Vagina (tissue), 2 donors: ENCODE results near the gene DNAH14. TPM values are rescaled to one million over a fixed set of nuclear protein-coding genes. Genes with fewer than 3 reads are reported as not detected.

Experiments
- DNase-seq, 2 donors: peaks; one replicate each; pipeline ENCODE4 v3.0.0-alpha.2; 2017; ENCODE audit errors: extremely low spot score in 2 of 2
- H3K27ac ChIP-seq: fragments of 200-600 bp; sonication (generic); one replicate; pipeline ENCODE4 v1.5.1; 2019
- H3K27me3 ChIP-seq: fragments of 200-600 bp; sonication (generic); one replicate; pipeline ENCODE4 v1.5.1; 2019
- H3K36me3 ChIP-seq, 2 donors: fragments of 200-600 bp; sonication (generic); one replicate each; pipeline ENCODE4 v1.5.1; 2017 to 2019
- H3K4me1 ChIP-seq: fragments of 200-600 bp; sonication (generic); one replicate; pipeline ENCODE4 v1.5.1; 2019
- H3K4me3 ChIP-seq, 2 donors: fragments of 200-600 bp; sonication (generic); 1 replicate in 1 of 2; 2 replicates in 1 of 2; pipeline ENCODE4 v1.5.1; 2016 to 2019
- H3K9me3 ChIP-seq: fragments of 200-600 bp; sonication (generic); one replicate; pipeline ENCODE4 v1.5.1; 2019
- POLR2A ChIP-seq, 2 donors: fragments of 450-650 bp; IDR thresholded peaks; one replicate each; pipeline ENCODE4 v1.6.1; 2017; ENCODE audit warnings: antibody characterized with exemption in 2 of 2, mild to moderate bottlenecking in 2 of 2, moderate library complexity in 2 of 2
- POLR2AphosphoS5 ChIP-seq, 2 donors: sonication (generic); formaldehyde crosslinking; IDR thresholded peaks; one replicate each; pipeline ENCODE4 v1.9.0; 2017; ENCODE audit warnings: antibody characterized with exemption in 2 of 2, mild to moderate bottlenecking in 2 of 2, low read depth in 1 of 2; ENCODE audit not compliant: insufficient read depth in 1 of 2
- intact Hi-C: fragments of 100-400 bp; cut with DNase I; formaldehyde crosslinking; loops from one replicate; pipeline ENCODE4 v1.15.1; 2023
- total RNA-seq: library from RNA; depleted of rRNA; stranded (reverse); fragments of >200 nt; gene quantifications from one replicate; pipeline ENCODE4 v1.2.3, GENCODE V29; 2016
- TF ChIP-seq, protein P1 (sequence below), 3 experiments: fragments of 450-650 bp in 2 of 3; fragments of 200-600 bp in 1 of 3; sonication (generic) in 1 of 3; IDR thresholded peaks; one replicate each; pipeline ENCODE4 v1.5.1; 2017 to 2019; ENCODE audit warnings: antibody characterized with exemption in 3 of 3, mild to moderate bottlenecking in 2 of 3, moderate library complexity in 2 of 3

Gene DNAH14
- total RNA-seq, 1 donor from 2014 or later: 5.6 TPM

DNA sequence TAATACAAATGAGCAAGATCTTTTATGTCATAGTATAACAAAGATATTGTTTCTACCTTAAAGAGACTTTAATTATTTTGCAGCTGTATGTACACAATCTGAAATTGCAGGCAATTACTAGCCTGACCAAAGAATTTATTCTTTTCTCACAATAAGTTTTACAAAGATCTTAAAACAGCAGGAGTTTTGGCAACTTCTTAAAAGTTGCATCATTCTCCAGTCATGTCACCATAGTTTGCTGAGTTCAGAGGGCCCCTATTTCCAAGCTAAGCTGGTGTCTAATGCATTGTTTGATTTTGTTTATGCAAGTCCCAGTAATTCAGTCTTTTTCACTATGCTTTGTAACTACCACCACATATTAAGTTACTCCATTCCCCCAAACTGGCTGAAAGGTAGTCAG, 114.8 kb downstream of the DNAH14 start:
- Histone ChIP-seq H3K27me3 (no peaks in the 10 kb centered on the region), H3K27ac (no peak overlapping the region), H3K4me1 (no peaks in the 10 kb centered on the region), H3K9me3 (no peaks in the 10 kb centered on the region), H3K36me3 (no peaks in the 10 kb centered on the region), H3K4me3 (no peak overlapping the region)
- TF ChIP-seq POLR2AphosphoS5 (IDR thresholded peaks at IDR 0.05; ENCODE audit: insufficient read depth in 1 of 2, low read depth in 1 of 2): no peak
- no peak for DNase-seq
- intact Hi-C loops: no loop called here

DNA sequence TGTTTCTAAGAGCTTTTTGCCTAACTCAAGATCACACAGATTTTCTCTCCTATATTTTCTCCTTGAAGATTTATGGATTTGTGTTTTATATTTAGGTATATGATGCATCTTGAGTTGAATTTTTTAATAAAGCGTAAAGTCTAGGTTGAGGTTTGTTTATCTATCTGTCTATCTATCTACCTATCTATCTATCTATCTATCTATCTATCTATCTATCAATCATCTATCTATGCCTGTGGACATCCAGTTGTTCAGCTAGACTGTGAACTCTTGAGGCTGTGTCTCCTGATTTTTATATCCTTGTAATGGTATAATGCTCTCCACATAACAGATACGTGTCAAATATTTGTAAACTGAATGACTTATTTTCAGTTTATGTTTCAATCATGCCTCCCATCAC, 120.1 kb downstream of the DNAH14 start:
- Histone ChIP-seq H3K36me3 (no peaks in the 10 kb centered on the region), H3K27me3 (no peaks in the 10 kb centered on the region), H3K9me3 (no peaks in the 10 kb centered on the region), H3K4me1 (no peaks in the 10 kb centered on the region), H3K4me3 (no peak overlapping the region), H3K27ac (no peak overlapping the region)
- intact Hi-C loops: no loop called here
- DNase-seq: no peak
- no peak for TF ChIP-seq POLR2A (IDR thresholded peaks at IDR 0.05)
- TF ChIP-seq POLR2AphosphoS5 (IDR thresholded peaks at IDR 0.05; ENCODE audit: insufficient read depth in 1 of 2, low read depth in 1 of 2): no peak
- TF ChIP-seq, protein P1, sequence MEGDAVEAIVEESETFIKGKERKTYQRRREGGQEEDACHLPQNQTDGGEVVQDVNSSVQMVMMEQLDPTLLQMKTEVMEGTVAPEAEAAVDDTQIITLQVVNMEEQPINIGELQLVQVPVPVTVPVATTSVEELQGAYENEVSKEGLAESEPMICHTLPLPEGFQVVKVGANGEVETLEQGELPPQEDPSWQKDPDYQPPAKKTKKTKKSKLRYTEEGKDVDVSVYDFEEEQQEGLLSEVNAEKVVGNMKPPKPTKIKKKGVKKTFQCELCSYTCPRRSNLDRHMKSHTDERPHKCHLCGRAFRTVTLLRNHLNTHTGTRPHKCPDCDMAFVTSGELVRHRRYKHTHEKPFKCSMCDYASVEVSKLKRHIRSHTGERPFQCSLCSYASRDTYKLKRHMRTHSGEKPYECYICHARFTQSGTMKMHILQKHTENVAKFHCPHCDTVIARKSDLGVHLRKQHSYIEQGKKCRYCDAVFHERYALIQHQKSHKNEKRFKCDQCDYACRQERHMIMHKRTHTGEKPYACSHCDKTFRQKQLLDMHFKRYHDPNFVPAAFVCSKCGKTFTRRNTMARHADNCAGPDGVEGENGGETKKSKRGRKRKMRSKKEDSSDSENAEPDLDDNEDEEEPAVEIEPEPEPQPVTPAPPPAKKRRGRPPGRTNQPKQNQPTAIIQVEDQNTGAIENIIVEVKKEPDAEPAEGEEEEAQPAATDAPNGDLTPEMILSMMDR (IDR thresholded peaks at IDR 0.05): no peak

DNA sequence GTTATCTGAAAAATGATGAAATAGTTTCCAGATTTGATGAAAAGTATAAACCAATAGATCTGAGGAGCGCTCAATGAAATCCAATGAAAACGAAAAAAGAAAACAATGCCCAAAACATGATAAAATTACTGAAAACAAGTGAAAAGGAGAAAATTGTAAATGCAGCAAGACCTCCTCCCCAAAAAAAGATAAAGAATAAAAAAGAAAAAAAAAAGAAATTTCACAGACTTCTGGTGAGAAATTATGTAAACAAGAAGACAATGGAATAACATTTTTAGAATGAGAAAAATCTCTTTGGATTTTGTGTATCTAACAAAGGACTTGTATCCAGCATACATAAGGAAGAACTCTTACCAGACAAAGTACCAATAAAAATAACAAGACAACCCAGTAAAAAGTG, 134.2 kb downstream of the DNAH14 start:
- intact Hi-C loops: no loop called here
- Histone ChIP-seq H3K9me3 (no peaks in the 10 kb centered on the region), H3K27me3 (no peaks in the 10 kb centered on the region), H3K27ac (no peak overlapping the region), H3K4me1 (no peaks in the 10 kb centered on the region), H3K4me3 (no peak overlapping the region), H3K36me3 (no peaks in the 10 kb centered on the region)
- TF ChIP-seq POLR2AphosphoS5 (IDR thresholded peaks at IDR 0.05; ENCODE audit: insufficient read depth in 1 of 2, low read depth in 1 of 2) (no peak), POLR2A (IDR thresholded peaks at IDR 0.05) (no peak)
- TF ChIP-seq, protein P1 (IDR thresholded peaks at IDR 0.05): no peak
- no peak for DNase-seq

DNA sequence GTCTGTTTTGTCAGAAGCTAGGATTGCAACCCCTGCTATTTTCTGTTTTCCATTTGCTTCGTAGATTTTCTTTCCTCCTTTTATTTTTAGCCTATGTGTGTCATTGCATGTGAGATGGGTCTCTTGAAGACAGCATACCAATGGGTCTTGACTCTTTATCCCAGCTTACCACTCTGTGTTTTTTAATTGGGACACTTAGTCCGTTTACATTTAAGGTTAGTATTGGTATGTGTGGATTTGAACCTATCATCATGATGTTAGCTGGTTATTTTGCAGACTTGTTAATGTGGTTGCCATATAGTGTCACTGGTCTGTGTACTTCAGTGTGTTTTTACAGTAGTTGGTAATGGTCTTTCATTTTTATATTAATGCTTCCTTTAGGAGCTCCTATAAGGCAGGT, 141.5 kb downstream of the DNAH14 start:
- TF ChIP-seq POLR2A (IDR thresholded peaks at IDR 0.05) (no peak), POLR2AphosphoS5 (IDR thresholded peaks at IDR 0.05; ENCODE audit: insufficient read depth in 1 of 2, low read depth in 1 of 2) (no peak)
- TF ChIP-seq, protein P1 (IDR thresholded peaks at IDR 0.05): no peak
- Histone ChIP-seq H3K4me3 (no peak overlapping the region), H3K36me3 (no peaks in the 10 kb centered on the region), H3K9me3 (peaks cover 10% of the 10 kb centered on the region), H3K4me1 (no peaks in the 10 kb centered on the region), H3K27me3 (no peaks in the 10 kb centered on the region), H3K27ac (no peak overlapping the region)
- intact Hi-C loops: no loop called here
- DNase-seq: no peak

DNA sequence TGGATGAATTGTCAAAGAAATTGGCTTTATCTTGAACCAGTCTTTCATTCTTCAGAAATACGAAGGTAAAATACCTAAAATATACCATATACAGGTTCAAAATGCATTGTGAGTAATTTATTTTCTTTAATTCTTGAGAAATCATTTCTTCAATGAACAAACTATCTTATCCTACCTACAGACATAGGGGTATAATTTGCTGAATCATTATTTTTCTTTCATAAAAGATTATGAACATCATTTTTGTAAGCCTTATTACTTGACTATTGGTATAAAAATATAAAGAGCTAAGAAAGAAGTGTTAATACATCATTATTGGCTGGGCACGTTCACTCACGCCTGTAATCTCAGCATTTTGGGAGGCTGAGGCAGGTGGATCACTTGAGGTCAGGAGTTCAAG, 167.7 kb downstream of the DNAH14 start:
- TF ChIP-seq, protein P1 (IDR thresholded peaks at IDR 0.05): no peak
- TF ChIP-seq POLR2A (IDR thresholded peaks at IDR 0.05) (no peak), POLR2AphosphoS5 (IDR thresholded peaks at IDR 0.05; ENCODE audit: insufficient read depth in 1 of 2, low read depth in 1 of 2) (no peak)
- Histone ChIP-seq H3K27ac (no peak overlapping the region), H3K36me3 (no peaks in the 10 kb centered on the region), H3K4me3 (no peak overlapping the region), H3K4me1 (no peaks in the 10 kb centered on the region), H3K27me3 (no peaks in the 10 kb centered on the region), H3K9me3 (no peaks in the 10 kb centered on the region)
- DNase-seq: no peak
- intact Hi-C loops: no loop called here

DNA sequence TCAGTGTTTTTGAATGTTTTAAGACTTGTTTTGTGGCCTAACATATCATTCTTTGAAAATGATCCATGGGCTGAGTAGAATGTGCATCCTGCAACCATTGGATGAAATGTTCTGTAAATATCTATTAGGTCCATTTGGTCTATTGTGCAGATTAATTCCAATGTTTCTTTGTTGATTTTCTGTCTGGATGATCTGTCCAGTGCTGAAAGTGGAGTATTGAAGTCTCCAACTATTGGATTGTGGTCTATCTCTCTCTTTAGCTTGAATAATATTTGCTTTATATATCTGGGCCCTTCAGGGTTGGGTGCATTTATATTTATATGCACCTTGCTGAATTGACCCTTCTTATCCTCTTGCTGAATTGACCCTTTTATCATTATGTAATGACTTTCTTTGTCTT, 181.5 kb downstream of the DNAH14 start:
- Histone ChIP-seq H3K4me3 (no peak overlapping the region), H3K9me3 (no peaks in the 10 kb centered on the region), H3K27me3 (no peaks in the 10 kb centered on the region), H3K36me3 (no peaks in the 10 kb centered on the region), H3K4me1 (no peaks in the 10 kb centered on the region), H3K27ac (no peak overlapping the region)
- TF ChIP-seq, protein P1 (IDR thresholded peaks at IDR 0.05): no peak
- TF ChIP-seq POLR2A (IDR thresholded peaks at IDR 0.05) (no peak), POLR2AphosphoS5 (IDR thresholded peaks at IDR 0.05; ENCODE audit: insufficient read depth in 1 of 2, low read depth in 1 of 2) (no peak)
- no peak for DNase-seq
- intact Hi-C loops: no loop called here
